KBM-7 (cell line): Measurements from ENCODE around the gene RWDD1.
"Not testable (repeated sequence)": the region's sequence is repeated elsewhere in the genome, so short reads cannot be mapped to it uniquely, and the experiment has no call there.

ENCODE experiments used
- DNase-seq: peaks from one replicate; pipeline ENCODE4 v3.0.0-alpha.2; 2015
- in situ Hi-C: fragments of 300-500 bp; cut with MboI; formaldehyde crosslinking; loops from 2 replicates; pipeline ENCODE4 v1.14.3; 2020; ENCODE audit warnings: low sequenced_read_pairs, low pct_unique_long_range_greater_than_20kb, mixed read lengths

RWDD1 gene

GRCh38 chr6:116586738-116587137 is 15.4 kb downstream of the RWDD1 start:
- no peak for DNase-seq

GRCh38 chr6:116595247-116595646 is 23.9 kb downstream of the RWDD1 start:
- DNase-seq = no peak
- in situ Hi-C loops = no loop called here

More at GRCh38 chr6:116586738-116587137, 15.4 kb downstream of the RWDD1 start:
- in situ Hi-C loops = no loop called here

- DNase-seq = peak; percentile 18
- in situ Hi-C loops = no loop called here
Observed at GRCh38 chr6:116596815-116597214, 25.5 kb downstream of the RWDD1 start.

- DNase-seq, in situ Hi-C loops: not testable (repeated sequence)
Observed at GRCh38 chr6:116603916-116604315, 32.6 kb downstream of the RWDD1 start.

GRCh38 chr6:116604868-116605267 is 33.6 kb downstream of the RWDD1 start:
- DNase-seq, in situ Hi-C loops: not testable (repeated sequence)

- DNase-seq = no peak
- in situ Hi-C loops = no loop called here
Observed at GRCh38 chr6:116605935-116606334, 34.6 kb downstream of the RWDD1 start.

- in situ Hi-C loops = no loop called here
- no peak for DNase-seq
Observed at GRCh38 chr6:116611056-116611455, 39.8 kb downstream of the RWDD1 start.

GRCh38 chr6:116615937-116616736 is 44.8 kb downstream of the RWDD1 start, which contains the start of gene RSPH4A:
RSPH4A (plus strand) TSS chr6:116616479; CDS start chr6:116616624, 145 bp downstream.
- in situ Hi-C loops = no loop called here
- DNase-seq = peak; percentile 97

GRCh38 chr6:116616737-116617053 is 45.4 kb downstream of the RWDD1 start:
- DNase-seq = no peak
- in situ Hi-C loops = no loop called here

GRCh38 chr6:116624036-116624805 is 52.9 kb downstream of the RWDD1 start:
- in situ Hi-C loops = no loop called here

GRCh38 chr6:116625872-116626271 is 54.6 kb downstream of the RWDD1 start:
- in situ Hi-C loops = no loop called here
- DNase-seq = no peak

More at GRCh38 chr6:116624036-116624805, 52.9 kb downstream of the RWDD1 start:
- DNase-seq = no peak

- in situ Hi-C loops = no loop called here
- DNase-seq = peak; percentile 72
Observed at GRCh38 chr6:116629563-116629981, 58.3 kb downstream of the RWDD1 start.

GRCh38 chr6:116631379-116631990 is 60.2 kb downstream of the RWDD1 start:
- peak; percentile 12 for DNase-seq
- in situ Hi-C loops = no loop called here

GRCh38 chr6:116633685-116634084 is 62.4 kb downstream of the RWDD1 start:
- in situ Hi-C loops = no loop called here
- peak; percentile 8 for DNase-seq
